AG09319 (cell line): ENCODE measurements around the gene ARFGEF3.

ENCODE experiments used
- DNase-seq: peaks from one replicate; pipeline ENCODE4 v3.0.0-alpha.2; 2010; ENCODE audit warnings: low read depth; ENCODE audit errors: extremely low read depth
- TF ChIP-seq, protein P1 (sequence below): IDR thresholded peaks from 2 replicates; pipeline ENCODE4 v1.5.1; 2011; ENCODE audit warnings: low read depth, mild to moderate bottlenecking, inconsistent platforms, low read length, moderate library complexity

ARFGEF3 gene

DNA sequence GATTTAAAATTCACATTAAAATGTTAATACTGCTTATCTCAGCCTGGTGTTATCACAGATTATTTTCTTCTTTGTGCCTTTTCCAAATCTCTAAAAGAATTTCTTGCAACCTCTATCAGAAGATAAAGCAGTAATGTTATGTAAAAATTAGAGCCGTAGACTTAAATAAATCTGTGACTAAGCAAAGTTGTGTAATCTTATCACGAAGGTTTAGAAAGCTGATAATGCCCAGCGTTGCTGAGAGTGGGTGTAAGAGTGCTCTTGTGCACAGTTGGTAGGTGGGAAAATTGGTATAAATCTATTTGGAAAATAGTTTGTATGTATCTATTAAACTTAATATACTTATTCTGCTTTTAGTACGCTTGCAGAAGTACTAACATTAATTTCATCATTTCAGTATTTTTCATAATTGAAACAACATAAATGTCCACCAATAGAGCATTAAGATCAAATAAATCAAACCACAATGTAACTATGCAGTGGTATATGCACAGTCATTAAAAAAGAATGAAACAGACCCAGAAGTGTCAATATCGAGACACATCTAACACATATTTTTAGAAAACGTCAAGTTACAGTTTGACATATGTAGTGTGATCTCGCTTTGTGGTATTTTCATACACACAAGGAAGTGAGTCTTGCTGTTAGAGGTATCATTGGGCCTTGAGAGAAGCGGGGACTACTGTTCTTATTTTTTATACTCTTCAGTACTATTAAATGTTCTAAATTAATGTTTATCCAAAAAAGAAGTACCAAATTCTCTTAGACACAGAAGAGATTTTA is 111.0 kb downstream of the ARFGEF3 start:
- DNase-seq = no peak
- TF ChIP-seq, protein P1, sequence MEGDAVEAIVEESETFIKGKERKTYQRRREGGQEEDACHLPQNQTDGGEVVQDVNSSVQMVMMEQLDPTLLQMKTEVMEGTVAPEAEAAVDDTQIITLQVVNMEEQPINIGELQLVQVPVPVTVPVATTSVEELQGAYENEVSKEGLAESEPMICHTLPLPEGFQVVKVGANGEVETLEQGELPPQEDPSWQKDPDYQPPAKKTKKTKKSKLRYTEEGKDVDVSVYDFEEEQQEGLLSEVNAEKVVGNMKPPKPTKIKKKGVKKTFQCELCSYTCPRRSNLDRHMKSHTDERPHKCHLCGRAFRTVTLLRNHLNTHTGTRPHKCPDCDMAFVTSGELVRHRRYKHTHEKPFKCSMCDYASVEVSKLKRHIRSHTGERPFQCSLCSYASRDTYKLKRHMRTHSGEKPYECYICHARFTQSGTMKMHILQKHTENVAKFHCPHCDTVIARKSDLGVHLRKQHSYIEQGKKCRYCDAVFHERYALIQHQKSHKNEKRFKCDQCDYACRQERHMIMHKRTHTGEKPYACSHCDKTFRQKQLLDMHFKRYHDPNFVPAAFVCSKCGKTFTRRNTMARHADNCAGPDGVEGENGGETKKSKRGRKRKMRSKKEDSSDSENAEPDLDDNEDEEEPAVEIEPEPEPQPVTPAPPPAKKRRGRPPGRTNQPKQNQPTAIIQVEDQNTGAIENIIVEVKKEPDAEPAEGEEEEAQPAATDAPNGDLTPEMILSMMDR = no peak

DNA sequence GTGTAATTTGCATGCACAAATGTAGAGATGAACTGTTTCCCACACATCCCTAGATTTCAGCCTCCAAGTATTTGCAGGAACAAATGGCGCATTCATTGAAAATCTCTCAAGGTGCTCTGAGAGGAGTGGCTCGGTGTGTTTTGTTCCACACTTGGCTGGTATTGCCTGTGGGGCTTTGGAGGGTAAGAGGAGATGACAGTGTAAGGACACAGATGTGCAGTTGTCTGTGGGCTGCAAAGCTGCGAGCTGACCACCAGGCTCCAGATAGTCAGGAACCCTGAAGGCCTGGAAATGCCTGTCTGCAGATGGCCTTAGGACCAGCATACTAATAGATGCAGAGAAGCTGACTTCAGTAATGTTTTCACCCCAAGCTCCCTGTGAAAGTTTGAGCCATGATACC is 114.2 kb downstream of the ARFGEF3 start:
- DNase-seq = no peak
- TF ChIP-seq, protein P1 = no peak

DNA sequence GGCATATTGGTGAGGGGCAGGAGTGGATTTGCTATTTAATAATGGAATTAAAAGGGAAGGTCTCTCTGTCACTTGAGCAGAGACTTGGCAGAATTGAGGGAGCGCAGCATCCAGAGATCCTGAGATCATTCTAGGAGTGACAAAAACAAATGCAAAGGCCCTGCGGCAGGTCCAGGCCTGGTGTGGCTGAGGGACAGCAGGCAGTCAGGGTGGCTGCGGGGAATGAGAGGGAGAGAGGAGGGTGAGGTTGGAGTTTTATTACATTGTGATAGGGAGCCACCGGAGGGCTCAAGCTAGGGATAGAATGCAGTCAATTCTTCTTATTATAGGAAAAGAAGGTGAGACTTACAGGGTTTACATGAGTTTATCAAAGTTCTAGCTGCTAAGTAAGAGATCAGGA is 116.1 kb downstream of the ARFGEF3 start:
- TF ChIP-seq, protein P1 = no peak
- DNase-seq = no peak

DNA sequence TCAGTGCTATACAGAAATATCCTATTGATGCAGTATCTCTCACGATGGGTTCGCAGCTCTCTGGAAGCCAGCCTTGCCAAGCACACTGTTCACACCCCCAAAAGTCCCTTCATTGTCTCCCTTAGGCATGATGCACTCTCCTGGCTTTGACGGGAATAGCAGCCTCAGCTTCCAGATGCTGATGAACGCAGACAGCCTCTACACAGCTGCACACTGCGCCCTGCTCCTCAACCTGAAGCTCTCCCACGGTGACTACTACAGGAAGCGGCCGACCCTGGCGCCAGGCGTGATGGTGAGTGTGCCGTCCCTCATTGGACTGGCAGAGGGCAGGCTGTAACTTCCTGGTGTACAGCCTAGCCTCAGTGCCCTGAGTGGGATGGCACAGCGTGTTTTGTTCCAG is 116.6 kb downstream of the ARFGEF3 start:
- DNase-seq = no peak
- TF ChIP-seq, protein P1 = peak; percentile 25

DNA sequence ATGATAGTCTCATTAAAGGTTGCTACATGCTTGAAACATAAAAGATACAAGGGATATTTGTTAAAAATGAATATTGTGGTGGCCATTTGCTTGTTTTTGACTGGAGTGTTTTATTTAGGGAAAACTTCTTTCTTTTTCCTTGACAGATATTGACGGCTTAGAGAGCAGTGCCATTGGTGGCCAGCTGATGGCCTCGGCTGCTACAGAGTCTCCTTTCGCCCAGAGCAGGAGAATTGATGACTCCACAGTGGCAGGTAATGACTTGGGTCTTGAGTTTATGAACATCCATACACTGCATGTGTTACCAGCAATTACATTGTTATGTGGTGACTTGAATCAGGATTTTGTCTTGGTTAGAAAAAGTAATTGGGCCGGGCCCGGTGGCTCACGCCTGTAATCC is 124.1 kb downstream of the ARFGEF3 start:
- no peak for DNase-seq
- TF ChIP-seq, protein P1 = no peak

DNA sequence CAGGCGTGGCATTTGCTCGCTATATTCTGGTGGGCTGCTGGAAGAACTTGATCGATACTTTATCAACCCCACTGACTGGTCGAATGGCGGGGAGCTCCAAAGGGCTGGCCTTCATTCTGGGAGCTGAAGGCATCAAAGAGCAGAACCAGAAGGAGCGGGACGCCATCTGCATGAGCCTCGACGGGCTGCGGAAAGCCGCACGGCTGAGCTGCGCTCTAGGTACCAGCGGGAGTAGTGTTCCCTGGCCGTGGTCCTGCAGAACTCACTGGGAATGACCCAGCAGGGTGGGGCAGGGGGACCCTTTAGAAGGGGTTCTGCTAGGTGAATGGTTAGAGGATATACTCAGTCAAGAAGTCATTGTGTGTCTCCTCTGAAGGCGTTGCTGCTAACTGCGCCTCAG is 125.0 kb downstream of the ARFGEF3 start:
- DNase-seq = no peak

More for the DNA sequence above, 125.0 kb downstream of the ARFGEF3 start:
- TF ChIP-seq, protein P1 = no peak
